Endothelial cell of umbilical vein (primary cell): Measurements from ENCODE around the gene STAT5B. TPM values are rescaled to one million over a fixed set of nuclear protein-coding genes. Genes with fewer than 3 reads are reported as not detected.

ENCODE experiments used
- BruUV-seq: library from RNA; stranded (reverse); fragments of 400-500 nt; replicated peaks from 2 replicates; lab custom pipeline; 2021; lab: Mats Ljungman, UMichigan
- CTCF ChIA-PET: fragments of 300-600, 350-600 bp; sonication (Branson Sonifier 250); formaldehyde crosslinking; loops from one replicate; lab custom pipeline; 2021; ENCODE audit warnings: antibody characterized with exemption, inconsistent platforms; lab: Charles Lee
- POLR2A ChIA-PET: fragments of 300-600, 350-600 bp; sonication (Branson Sonifier 250); formaldehyde crosslinking; loops from one replicate; lab custom pipeline; 2021; ENCODE audit warnings: antibody characterized with exemption, inconsistent platforms; lab: Charles Lee
- DNase-seq: peaks from one replicate; pipeline ENCODE4 v3.0.0-alpha.2; 2011; ENCODE audit warnings: low read depth, low spot score
- FAIRE-seq: peaks from 2 replicates; lab custom pipeline; 2011; peaks lifted over from hg19 to GRCh38; lab: Jason Lieb, UNC
- H2AFZ ChIP-seq: 2 replicates; pipeline ENCODE4 v1.6.0; 2012; ENCODE audit warnings: low read depth, low read length, control low read depth, inconsistent platforms
- H3K27ac ChIP-seq: 2 replicates; pipeline ENCODE4 v1.5.1; 2011; ENCODE audit warnings: low read depth, mild to moderate bottlenecking, control low read depth, low read length, moderate library complexity; ENCODE audit not compliant: insufficient read depth
- H3K27me3 ChIP-seq, 2 experiments: 2 replicates each; pipeline versions ENCODE4 v1.6.0 to v1.6.1; 2011; ENCODE audit warnings: low read length in 2 of 2, mixed read lengths in 1 of 2; ENCODE audit not compliant: control insufficient read depth in 2 of 2, insufficient read depth in 2 of 2
- H3K36me3 ChIP-seq, 2 experiments: 2 replicates in 1 of 2; 3 replicates in 1 of 2; pipeline ENCODE4 v1.5.1; 2011; ENCODE audit warnings: low read length in 2 of 2, mild to moderate bottlenecking in 1 of 2, moderate library complexity in 1 of 2; ENCODE audit not compliant: control insufficient read depth in 2 of 2, insufficient read depth in 2 of 2; ENCODE audit errors: extremely low read depth in 1 of 2
- H3K4me1 ChIP-seq: 3 replicates; pipeline ENCODE4 v1.5.1; 2011; ENCODE audit warnings: mild to moderate bottlenecking, low read length; ENCODE audit not compliant: control insufficient read depth, insufficient read depth; ENCODE audit errors: extremely low read depth
- H3K4me2 ChIP-seq: 2 replicates; pipeline ENCODE4 v1.6.1; 2011; ENCODE audit warnings: low read length, control low read depth, mixed read lengths; ENCODE audit not compliant: insufficient read depth
- H3K4me3 ChIP-seq, 3 experiments: fragments of 200-600 bp in 1 of 3; sonication (generic), shearing (Covaris generic) in 1 of 3; replicated peaks in 1 of 3; 2 replicates each; pipeline ENCODE4 v1.5.1; 2011 to 2016; ENCODE audit warnings: control low read depth in 3 of 3, low read length in 3 of 3, mild to moderate bottlenecking in 2 of 3, inconsistent platforms in 1 of 3, low read depth in 1 of 3, moderate library complexity in 1 of 3; ENCODE audit not compliant: insufficient read depth in 1 of 3
- H3K79me2 ChIP-seq: 2 replicates; pipeline ENCODE4 v1.6.0; 2012; ENCODE audit warnings: low read length, inconsistent platforms; ENCODE audit not compliant: control insufficient read depth, insufficient read depth
- H3K9ac ChIP-seq: replicated peaks from 2 replicates; pipeline ENCODE3; 2011; ENCODE audit warnings: low read length, control low read depth; ENCODE audit not compliant: insufficient read depth; ENCODE audit errors: extremely low read depth
- H3K9me1 ChIP-seq: replicated peaks from 3 replicates; pipeline ENCODE4 v1.6.0; 2011; ENCODE audit warnings: mild to moderate bottlenecking, low read length; ENCODE audit not compliant: control insufficient read depth, insufficient read depth; ENCODE audit errors: extremely low read depth
- H3K9me3 ChIP-seq: replicated peaks from 2 replicates; pipeline ENCODE4 v1.5.1; 2012; ENCODE audit warnings: low read length, inconsistent platforms; ENCODE audit not compliant: control insufficient read depth, insufficient read depth
- H4K20me1 ChIP-seq: replicated peaks from 2 replicates; pipeline ENCODE3; 2011; ENCODE audit warnings: mild to moderate bottlenecking, low read length; ENCODE audit not compliant: control insufficient read depth, insufficient read depth; ENCODE audit errors: extremely low read depth
- CTCF ChIP-seq, 2 donors: IDR thresholded peaks; 1 replicate in 1 of 2; 2 replicates in 1 of 2; pipeline ENCODE4 v1.5.1; 2011; ENCODE audit warnings: low read length in 2 of 2, mild to moderate bottlenecking in 2 of 2, moderate library complexity in 2 of 2, control low read depth in 1 of 2, inconsistent platforms in 1 of 2, low read depth in 1 of 2; ENCODE audit not compliant: insufficient read depth in 1 of 2; ENCODE audit errors: extremely low read depth in 1 of 2
- GATA2 ChIP-seq: IDR thresholded peaks from 2 replicates; pipeline ENCODE4 v1.7.0; 2011; ENCODE audit warnings: low read depth, mild to moderate bottlenecking, moderate library complexity, mixed read lengths, low read length; ENCODE audit not compliant: insufficient read length, insufficient read depth
- MAX ChIP-seq: IDR thresholded peaks from 2 replicates; pipeline ENCODE4 v1.6.1; 2011; ENCODE audit not compliant: insufficient read depth, insufficient read length
- MYC ChIP-seq: IDR thresholded peaks from one replicate; pipeline ENCODE4 v1.6.1; 2011; ENCODE audit warnings: mild to moderate bottlenecking, low read depth, low read length
- POLR2AphosphoS5 ChIP-seq: IDR thresholded peaks from 2 replicates; pipeline ENCODE4 v1.6.1; 2012; ENCODE audit warnings: low read depth, mild to moderate bottlenecking, control low read depth, low read length, moderate library complexity; ENCODE audit not compliant: insufficient read depth
- dilution Hi-C: fragments of 300-500 bp; cut with MboI; formaldehyde crosslinking; loops from one replicate; pipeline ENCODE4 v1.15.0; 2019; ENCODE audit warnings: low sequenced_read_pairs; ENCODE audit not compliant: extremely low pct_ligation_motif_present
- intact Hi-C: fragments of 100-400 bp; cut with micrococcal nuclease; formaldehyde crosslinking; loops from one replicate; pipeline ENCODE4 v1.10.0; 2022
- polyA plus RNA-seq, 4 experiments: library from polyadenylated mRNA; depleted of rRNA in 3 of 4; stranded (reverse) in 3 of 4; unstranded in 1 of 4; fragments of >200 nt; gene quantifications; 2 replicates each; pipeline versions ENCODE4 v1.2.1 to v1.2.3, GENCODE V29; 2011 to 2012; ENCODE audit warnings: missing spikeins in 1 of 4
- total RNA-seq: library from RNA; stranded (reverse); gene quantifications from 2 replicates; pipeline ENCODE4 v1.2.3, GENCODE V29; 2021

STAT5B gene
- total and polyA plus RNA-seq, 2 donors (not counting 3 experiments of a cell fraction or from before 2014, with no cell fraction given): 43.3 to 53.7 TPM

GRCh38 chr17:42270170-42270535 is 6.0 kb downstream of the STAT5B start:
- Histone ChIP-seq H3K9ac (no peak overlapping the region), H3K9me1 (no peaks in the 10 kb centered on the region), H3K4me2 (no peak overlapping the region), H2AFZ (no peak overlapping the region), H4K20me1 (no peaks in the 10 kb centered on the region), H3K27me3 (no peaks in the 10 kb centered on the region), H3K4me3 (no peak overlapping the region), H3K4me1 (peaks cover 7% of the 10 kb centered on the region), H3K36me3 (no peaks in the 10 kb centered on the region), H3K79me2 (peaks cover 76% of the 10 kb centered on the region), H3K9me3 (no peaks in the 10 kb centered on the region), H3K27ac (no peak overlapping the region)
- ChIA-PET CTCF (interaction anchor here (0.6 to 4.4 kb wide), 2 partner anchors 43 to 48 kb away, joined by 3 to 23 read pairs; no protein-coding TSS in a partner anchor), POLR2A (no interaction called here)
- intact Hi-C loops: loop anchor here (10.0 kb wide), 1 partner anchor 135 kb away; no protein-coding TSS in a partner anchor
- FAIRE-seq (no peak), DNase-seq (no peak)
- BruUV-seq: no TSS peak
- TF ChIP-seq MAX (no peak), GATA2 (no peak)
- dilution Hi-C loops: no loop called here

- Histone ChIP-seq H3K4me2 (no peak overlapping the region), H4K20me1 (no peaks in the 10 kb centered on the region), H3K27ac (no peak overlapping the region), H3K9me3 (no peaks in the 10 kb centered on the region), H3K9ac (no peak overlapping the region), H3K79me2 (peaks cover 62% of the 10 kb centered on the region), H3K36me3 (no peaks in the 10 kb centered on the region), H3K9me1 (no peaks in the 10 kb centered on the region), H3K4me1 (no peaks in the 10 kb centered on the region), H3K27me3 (no peaks in the 10 kb centered on the region), H2AFZ (no peak overlapping the region), H3K4me3 (no peak overlapping the region)
- ChIA-PET CTCF (interaction anchor here (4.4 kb wide), 1 partner anchor 46 kb away, joined by 23 read pairs; no protein-coding TSS in a partner anchor), POLR2A (no interaction called here)
- BruUV-seq: no TSS peak
- FAIRE-seq (no peak), DNase-seq (no peak)
- intact Hi-C loops (no loop called here), dilution Hi-C loops (no loop called here)
- TF ChIP-seq CTCF (IDR thresholded peaks at IDR 0.05; ENCODE audit: extremely low read depth in 1 of 2, insufficient read depth in 1 of 2, low read depth in 1 of 2, low read length in 2 of 2): no peak
- TF ChIP-seq GATA2: no peak
- TF ChIP-seq MAX: no peak
- TF ChIP-seq POLR2AphosphoS5: no peak
- no peak for TF ChIP-seq MYC
Measured at GRCh38 chr17:42268236-42268635, 8.0 kb downstream of the STAT5B start.
